Omental fat pad (tissue), 4 donors: ENCODE results near the gene DLEC1. TPM values are rescaled to one million over a fixed set of nuclear protein-coding genes. Genes with fewer than 3 reads are reported as not detected.
"Not testable (repeated sequence)": the region's sequence is repeated elsewhere in the genome, so short reads cannot be mapped to it uniquely, and the experiment has no call there.

Source experiments
- ATAC-seq: fragments of 150-250 bp; one replicate; pipeline ENCODE4 v1.9.1; 2016; ENCODE audit warnings: mild to moderate bottlenecking, moderate library complexity; ENCODE audit not compliant: low FRiP score
- DNase-seq: peaks from one replicate; pipeline ENCODE4 v3.0.0-alpha.2; 2019; ENCODE audit warnings: low spot score
- total RNA-seq, 4 donors: library from RNA; depleted of rRNA; stranded (reverse); fragments of >200 nt; gene quantifications; one replicate each; pipeline ENCODE4 v1.1.0, GENCODE V29; 2016
- TF ChIP-seq, protein P1 (sequence below), 3 donors: fragments of 450-650 bp; IDR thresholded peaks; one replicate each; pipeline ENCODE4 v1.5.1; 2016 to 2017; ENCODE audit warnings: antibody characterized with exemption in 3 of 3, mild to moderate bottlenecking in 3 of 3, moderate library complexity in 2 of 3

DLEC1 gene
- total RNA-seq, 4 donors from 2014 or later = 0.47 to 5.5 (median 1.4) TPM

DNA sequence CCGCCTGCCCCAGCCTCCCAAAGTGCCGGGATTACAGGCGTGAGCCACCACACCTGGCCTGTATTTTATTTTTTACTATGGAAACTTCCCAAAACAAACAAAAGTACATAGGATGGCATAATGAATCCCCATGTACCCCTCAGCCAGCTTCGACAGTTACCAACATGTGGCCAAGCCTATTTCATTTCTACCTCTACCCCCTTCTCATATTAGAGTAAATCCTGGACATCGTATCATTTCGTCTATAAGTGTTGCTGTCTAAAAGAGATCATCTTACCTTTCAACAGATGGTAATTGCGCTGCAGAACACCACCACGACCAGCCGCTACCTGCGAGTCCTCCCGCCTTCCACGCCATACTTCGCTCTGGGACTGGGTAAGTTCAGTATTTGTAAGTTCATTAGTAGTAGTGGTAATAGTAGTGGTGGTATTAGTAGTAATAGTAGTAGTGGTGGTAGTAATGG is 44.9 kb downstream of the DLEC1 start:
- TF ChIP-seq, protein P1, sequence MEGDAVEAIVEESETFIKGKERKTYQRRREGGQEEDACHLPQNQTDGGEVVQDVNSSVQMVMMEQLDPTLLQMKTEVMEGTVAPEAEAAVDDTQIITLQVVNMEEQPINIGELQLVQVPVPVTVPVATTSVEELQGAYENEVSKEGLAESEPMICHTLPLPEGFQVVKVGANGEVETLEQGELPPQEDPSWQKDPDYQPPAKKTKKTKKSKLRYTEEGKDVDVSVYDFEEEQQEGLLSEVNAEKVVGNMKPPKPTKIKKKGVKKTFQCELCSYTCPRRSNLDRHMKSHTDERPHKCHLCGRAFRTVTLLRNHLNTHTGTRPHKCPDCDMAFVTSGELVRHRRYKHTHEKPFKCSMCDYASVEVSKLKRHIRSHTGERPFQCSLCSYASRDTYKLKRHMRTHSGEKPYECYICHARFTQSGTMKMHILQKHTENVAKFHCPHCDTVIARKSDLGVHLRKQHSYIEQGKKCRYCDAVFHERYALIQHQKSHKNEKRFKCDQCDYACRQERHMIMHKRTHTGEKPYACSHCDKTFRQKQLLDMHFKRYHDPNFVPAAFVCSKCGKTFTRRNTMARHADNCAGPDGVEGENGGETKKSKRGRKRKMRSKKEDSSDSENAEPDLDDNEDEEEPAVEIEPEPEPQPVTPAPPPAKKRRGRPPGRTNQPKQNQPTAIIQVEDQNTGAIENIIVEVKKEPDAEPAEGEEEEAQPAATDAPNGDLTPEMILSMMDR (IDR thresholded peaks at IDR 0.05) = no peak
- no peak for DNase-seq

DNA sequence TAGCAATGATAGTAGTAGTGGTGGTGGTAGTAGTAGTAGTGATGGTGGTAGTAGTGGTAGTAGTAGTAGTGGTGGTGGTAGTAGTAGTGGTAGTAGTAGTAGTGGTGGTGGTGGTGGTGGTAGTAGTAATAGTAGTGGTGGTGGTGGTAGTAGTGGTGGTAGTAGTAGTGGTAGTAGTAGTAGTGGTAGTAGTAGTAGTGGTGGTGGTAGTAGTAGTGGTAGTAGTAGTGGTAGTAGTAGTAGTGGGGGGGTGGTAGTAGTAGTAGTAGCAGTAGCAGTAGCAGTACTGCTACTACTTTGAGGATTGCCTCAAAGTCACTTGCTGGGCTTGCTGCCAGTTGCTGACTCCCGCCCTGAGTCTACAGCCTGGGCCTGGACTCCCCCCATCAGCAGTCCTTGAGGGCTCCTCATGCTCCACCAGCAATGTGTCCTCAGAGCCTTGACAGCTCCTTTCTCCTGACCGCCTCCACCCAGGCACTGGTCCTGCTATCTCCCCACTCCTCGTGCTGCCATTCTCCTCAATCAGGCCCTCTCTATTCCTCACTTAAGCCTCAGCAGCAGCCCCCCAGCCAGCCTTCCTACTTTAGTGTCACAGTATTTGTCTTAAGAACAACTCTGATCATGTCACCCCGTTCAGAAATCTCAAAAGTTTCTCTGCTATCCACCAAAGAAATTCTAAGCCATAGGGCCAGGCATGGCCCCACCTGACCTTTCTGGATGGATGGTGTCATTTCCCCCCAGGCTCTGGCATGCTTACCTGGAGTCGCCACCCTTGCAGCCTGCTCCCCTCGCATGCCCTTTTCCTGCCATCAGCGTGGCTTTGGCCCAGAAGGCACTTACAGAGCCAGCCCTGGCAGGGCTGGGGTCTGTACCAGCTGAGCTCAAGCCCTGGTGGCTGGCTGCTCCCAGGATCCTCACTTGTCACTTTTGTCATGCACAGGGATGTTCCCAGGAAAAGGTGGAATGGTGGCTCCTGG is 45.6 kb downstream of the DLEC1 start:
- TF ChIP-seq, protein P1 (IDR thresholded peaks at IDR 0.05) = no peak
- ATAC-seq (peak; percentile 71), DNase-seq (no peak)

More for the DNA sequence above, 44.9 kb downstream of the DLEC1 start:
- no peak for ATAC-seq

DNA sequence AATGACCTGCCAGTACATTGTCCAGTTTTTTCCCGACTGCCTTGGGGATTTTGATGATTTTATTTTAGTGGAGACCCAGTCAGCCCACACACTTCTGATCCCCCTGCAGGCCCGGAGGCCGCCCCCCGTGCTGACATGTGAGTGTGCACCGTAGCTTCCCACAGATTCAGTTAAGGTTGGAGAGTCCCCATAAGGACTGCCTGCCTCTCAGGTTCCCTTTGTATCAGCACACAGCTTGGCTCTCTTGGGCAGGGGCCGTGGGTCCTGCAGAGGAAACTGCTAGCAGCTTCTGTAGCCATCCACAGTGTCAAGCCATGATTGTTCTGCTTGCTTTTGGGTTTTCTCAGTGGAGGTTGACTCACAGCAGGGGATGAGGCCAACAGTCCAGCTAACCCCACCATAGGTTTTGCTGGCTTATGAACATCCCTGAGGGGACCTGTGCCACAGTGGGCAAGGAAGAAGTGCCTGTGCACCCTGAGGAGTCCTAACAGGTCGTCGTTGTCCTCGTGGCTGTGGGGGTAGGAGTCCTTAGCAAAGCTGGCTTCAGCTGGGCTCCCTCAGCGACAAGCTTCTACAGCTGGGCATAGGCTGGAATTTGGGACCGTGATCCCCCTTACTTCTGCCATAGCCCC is 46.4 kb downstream of the DLEC1 start:
- TF ChIP-seq, protein P1 (IDR thresholded peaks at IDR 0.05) = no peak
- peak; percentile 37 for ATAC-seq
- no peak for DNase-seq

DNA sequence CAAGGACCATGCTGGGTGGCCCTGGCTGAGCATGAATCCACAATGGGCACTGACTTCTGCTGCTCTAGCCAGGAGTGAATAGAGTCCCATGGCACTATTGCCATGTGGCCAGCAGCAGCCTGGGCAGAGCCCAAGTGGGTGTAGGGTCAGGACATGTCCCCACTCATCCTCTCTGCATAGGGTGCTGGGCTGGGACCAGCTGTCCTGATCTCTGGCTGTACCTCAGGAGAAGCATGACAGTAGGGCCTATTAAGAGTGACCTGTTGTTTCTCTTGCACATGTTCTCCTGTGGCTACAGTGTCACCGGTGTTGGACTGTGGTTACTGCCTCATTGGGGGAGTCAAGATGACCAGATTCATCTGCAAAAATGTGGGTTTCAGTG is 46.9 kb downstream of the DLEC1 start:
- DNase-seq (no peak), ATAC-seq (peak; percentile 17)
- TF ChIP-seq, protein P1 (IDR thresholded peaks at IDR 0.05) = no peak

DNA sequence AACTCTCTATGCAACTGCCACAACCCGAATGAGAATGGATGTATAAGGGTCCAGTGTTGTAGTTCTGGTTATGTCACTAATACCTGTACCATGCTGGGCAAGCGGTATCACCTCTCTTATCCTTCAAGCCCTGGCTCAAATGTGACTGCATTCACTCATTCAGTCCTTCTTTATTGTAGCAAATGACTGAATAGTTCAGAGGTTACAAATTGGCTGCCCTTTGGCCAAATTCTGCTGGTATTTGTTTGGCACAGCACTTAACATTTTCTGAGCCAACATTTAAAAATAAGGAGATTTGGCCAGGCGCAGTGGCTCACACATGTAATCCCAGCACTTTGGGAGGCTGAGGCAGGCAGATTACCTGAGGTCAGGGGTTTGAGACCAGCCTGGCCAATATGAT is 47.5 kb downstream of the DLEC1 start:
- DNase-seq (no peak), ATAC-seq (no peak)
- TF ChIP-seq, protein P1 (IDR thresholded peaks at IDR 0.05) = no peak

DNA sequence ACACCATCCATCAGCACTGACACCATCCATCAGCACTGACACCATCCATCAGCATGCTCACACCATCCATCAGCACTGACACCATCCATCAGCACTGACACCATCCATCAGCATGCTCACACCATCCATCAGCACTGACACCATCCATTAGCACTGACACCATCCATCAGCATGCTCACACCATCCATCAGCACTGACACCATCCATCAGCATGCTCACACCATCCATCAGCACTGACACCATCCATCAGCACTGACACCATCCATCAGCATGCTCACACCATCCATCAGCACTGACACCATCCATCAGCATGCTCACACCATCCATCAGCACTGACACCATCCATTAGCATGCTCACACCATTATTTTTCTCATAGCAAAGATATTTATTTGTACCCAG is 48.3 kb downstream of the DLEC1 start:
- ATAC-seq, DNase-seq: not testable (repeated sequence)
